Sigmoid colon (tissue), 4 donors: ENCODE results near the gene OR52J3.

ENCODE experiments used
- CTCF ChIP-seq, 4 experiments: fragments of 450-650 bp in 3 of 4; fragments of 200-600 bp in 1 of 4; IDR thresholded peaks; one replicate each; pipeline ENCODE4 v1.5.1; 2016 to 2019; ENCODE audit warnings: antibody characterized with exemption in 4 of 4, mild to moderate bottlenecking in 3 of 4, moderate library complexity in 2 of 4
- POLR2AphosphoS5 ChIP-seq, 4 donors: sonication (generic); formaldehyde crosslinking; IDR thresholded peaks; one replicate each; pipeline ENCODE4 v1.6.1; 2017; ENCODE audit warnings: antibody characterized with exemption in 4 of 4

GRCh38 chr11:5011254-5011653 is 35.1 kb upstream of the OR52J3 start:
- TF ChIP-seq CTCF (IDR thresholded peaks at IDR 0.05) = no peak
- TF ChIP-seq POLR2AphosphoS5 (IDR thresholded peaks at IDR 0.05) = no peak
